HEK293 (cell line): ENCODE data around the gene PGS1.

Experiments
- CTCF ChIA-PET: fragments of 350-600 bp; formaldehyde crosslinking; extraction: SDS; loops from one replicate; lab custom pipeline; 2021; ENCODE audit warnings: antibody characterized with exemption; lab: Yijun Ruan, JAX
- POLR2A ChIA-PET: fragments of 300-600 bp; formaldehyde crosslinking; extraction: SDS; loops from one replicate; lab custom pipeline; 2020; ENCODE audit warnings: antibody characterized with exemption, inconsistent platforms; lab: Yijun Ruan, JAX
- H3K27ac ChIP-seq: fragments of 200-500 bp; sonication (Bioruptor generic); 2 replicates; pipeline ENCODE4 v1.5.1; 2014; ENCODE audit warnings: low read depth, low read length, control low read depth, inconsistent platforms; ENCODE audit errors: extremely low read depth
- H3K36me3 ChIP-seq, 2 experiments: fragments of 200-500 bp in 1 of 2; sonication (Bioruptor generic) in 1 of 2; 1 replicate in 1 of 2; 2 replicates in 1 of 2; pipeline ENCODE4 v1.5.1; 2014 to 2017; ENCODE audit warnings: inconsistent platforms in 2 of 2, low read length in 2 of 2; ENCODE audit not compliant: control insufficient read depth in 2 of 2, insufficient read depth in 1 of 2
- H3K4me1 ChIP-seq: fragments of 200-500 bp; sonication (Bioruptor generic); 2 replicates; pipeline ENCODE4 v1.5.1; 2014; ENCODE audit warnings: mild to moderate bottlenecking, low read length, inconsistent platforms; ENCODE audit not compliant: control insufficient read depth, insufficient read depth
- H3K4me3 ChIP-seq: 2 replicates; pipeline ENCODE4 v1.5.1; 2011; ENCODE audit warnings: low read depth, mild to moderate bottlenecking, control low read depth, low read length, moderate library complexity
- H3K9me3 ChIP-seq: fragments of 200-500 bp; sonication (Bioruptor generic); 2 replicates; pipeline ENCODE4 v1.5.1; 2014; ENCODE audit warnings: low read depth, low read length, inconsistent platforms; ENCODE audit not compliant: control insufficient read depth, insufficient read depth
- EGR2 ChIP-seq: fragments of 450-650 bp; formaldehyde crosslinking; IDR thresholded peaks from 2 replicates; pipeline ENCODE4 v1.5.1; 2016; ENCODE audit warnings: low read depth, missing biosample characterization, missing genetic modification characterization
- GLIS1 ChIP-seq: fragments of 450-650 bp; formaldehyde crosslinking; IDR thresholded peaks from 2 replicates; pipeline ENCODE4 v1.5.1; 2016; ENCODE audit warnings: missing biosample characterization, missing genetic modification characterization
- GLIS2 ChIP-seq: fragments of 450-650 bp; formaldehyde crosslinking; IDR thresholded peaks from 2 replicates; pipeline ENCODE4 v1.5.1; 2016; ENCODE audit warnings: missing biosample characterization, missing genetic modification characterization
- IKZF3 ChIP-seq: fragments of 450-650 bp; IDR thresholded peaks from 2 replicates; pipeline ENCODE4 v1.5.0; 2018; ENCODE audit warnings: missing biosample characterization, mild to moderate bottlenecking, missing genetic modification characterization, moderate library complexity
- PRDM1 ChIP-seq: fragments of 450-650 bp; formaldehyde crosslinking; IDR thresholded peaks from 2 replicates; pipeline ENCODE4; 2016; ENCODE audit warnings: missing biosample characterization, missing genetic modification characterization
- SP2 ChIP-seq: fragments of 450-650 bp; formaldehyde crosslinking; IDR thresholded peaks from 2 replicates; pipeline ENCODE4 v1.5.1; 2016; ENCODE audit warnings: missing biosample characterization, missing genetic modification characterization
- SP3 ChIP-seq: fragments of 450-650 bp; formaldehyde crosslinking; IDR thresholded peaks from 2 replicates; pipeline ENCODE4 v1.5.1; 2016; ENCODE audit warnings: missing biosample characterization, missing genetic modification characterization
- ZBTB1 ChIP-seq: fragments of 450-650 bp; formaldehyde crosslinking; IDR thresholded peaks from 2 replicates; pipeline ENCODE4 v1.5.1; 2016; ENCODE audit warnings: missing biosample characterization, missing genetic modification characterization
- ZBTB8A ChIP-seq: fragments of 450-650 bp; formaldehyde crosslinking; IDR thresholded peaks from 2 replicates; pipeline ENCODE4 v1.5.1; 2016; ENCODE audit warnings: missing biosample characterization, missing genetic modification characterization
- ZNF121 ChIP-seq: fragments of 450-650 bp; formaldehyde crosslinking; IDR thresholded peaks from 2 replicates; pipeline ENCODE4 v1.5.1; 2016; ENCODE audit warnings: missing biosample characterization, missing genetic modification characterization
- ZNF335 ChIP-seq: fragments of 450-650 bp; formaldehyde crosslinking; conservative IDR thresholded peaks from 2 replicates; pipeline ENCODE4 v1.5.1; 2016; ENCODE audit warnings: missing biosample characterization, missing genetic modification characterization
- ZNF341 ChIP-seq: fragments of 450-650 bp; formaldehyde crosslinking; IDR thresholded peaks from 2 replicates; pipeline ENCODE4; 2016; ENCODE audit warnings: low read depth, missing biosample characterization, missing genetic modification characterization
- ZNF544 ChIP-seq: fragments of 450-650 bp; formaldehyde crosslinking; IDR thresholded peaks from 2 replicates; pipeline ENCODE4 v1.5.0; 2017; ENCODE audit warnings: missing biosample characterization, missing genetic modification characterization
- ZNF610 ChIP-seq: fragments of 450-650 bp; formaldehyde crosslinking; IDR thresholded peaks from 2 replicates; pipeline ENCODE4 v1.5.1; 2016; ENCODE audit warnings: missing biosample characterization, missing genetic modification characterization, borderline replicate concordance
- TF ChIP-seq, protein P1 (sequence below): fragments of 450-650 bp; formaldehyde crosslinking; optimal IDR thresholded peaks from 2 replicates; pipeline ENCODE3; 2016; ENCODE audit warnings: missing biosample characterization, mild to moderate bottlenecking, missing genetic modification characterization
- TF ChIP-seq, protein P2 (sequence below): fragments of 450-650 bp; IDR thresholded peaks from 2 replicates; pipeline ENCODE4 v1.5.1; 2018; ENCODE audit warnings: missing biosample characterization, missing genetic modification characterization
- TF ChIP-seq, protein P3 (sequence below): fragments of 450-650 bp; formaldehyde crosslinking; conservative IDR thresholded peaks from 2 replicates; pipeline ENCODE4 v1.5.1; 2016; ENCODE audit warnings: low read depth, missing biosample characterization, missing genetic modification characterization
- TF ChIP-seq, protein P4 (sequence below): fragments of 450-650 bp; formaldehyde crosslinking; IDR thresholded peaks from 2 replicates; pipeline ENCODE4 v1.5.1; 2016; ENCODE audit warnings: missing biosample characterization, missing genetic modification characterization

PGS1 gene

DNA sequence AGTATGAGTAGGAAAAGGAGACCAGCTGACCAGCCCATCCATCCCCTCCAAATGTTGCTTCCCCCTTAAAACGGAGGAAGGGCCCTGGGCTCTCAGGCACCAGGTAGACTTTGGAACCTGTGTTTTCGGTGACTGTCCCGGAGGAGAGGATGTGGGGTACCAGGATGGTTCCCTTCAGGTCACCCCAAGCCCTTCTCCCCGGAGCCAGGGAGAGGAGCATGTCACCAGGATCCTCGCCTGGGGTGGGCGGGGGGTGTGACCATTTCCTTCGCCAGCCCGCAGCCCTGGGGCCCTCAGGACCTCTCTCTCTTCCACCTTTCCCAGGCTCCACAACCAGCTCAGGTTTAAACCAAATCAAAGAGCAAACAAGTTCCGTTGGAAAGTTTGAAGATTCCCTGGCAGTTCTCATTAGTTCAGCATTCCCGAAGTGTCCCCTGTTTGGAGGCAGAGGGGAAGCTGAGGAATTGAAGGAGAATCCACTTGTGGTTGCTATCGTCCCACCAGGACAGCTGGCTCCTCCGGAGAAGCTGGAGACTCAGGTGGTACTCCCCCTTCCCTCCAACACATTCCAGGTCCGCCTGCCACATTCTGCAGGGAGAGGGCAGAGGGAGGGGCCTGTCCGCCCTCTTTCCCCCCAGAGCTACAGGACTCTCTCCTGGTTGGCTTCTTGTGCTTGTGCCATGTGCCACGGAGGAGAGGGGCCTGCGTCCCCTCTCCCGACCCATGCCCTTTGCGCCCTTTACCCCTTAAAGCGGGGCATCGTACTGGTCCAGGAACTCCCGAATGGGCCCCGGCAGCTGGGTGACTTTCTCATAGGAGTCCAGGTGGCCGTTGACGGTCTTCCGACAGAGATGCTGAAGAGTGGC is 20.5 kb upstream of the PGS1 start (continued):
- TF ChIP-seq, protein P1, sequence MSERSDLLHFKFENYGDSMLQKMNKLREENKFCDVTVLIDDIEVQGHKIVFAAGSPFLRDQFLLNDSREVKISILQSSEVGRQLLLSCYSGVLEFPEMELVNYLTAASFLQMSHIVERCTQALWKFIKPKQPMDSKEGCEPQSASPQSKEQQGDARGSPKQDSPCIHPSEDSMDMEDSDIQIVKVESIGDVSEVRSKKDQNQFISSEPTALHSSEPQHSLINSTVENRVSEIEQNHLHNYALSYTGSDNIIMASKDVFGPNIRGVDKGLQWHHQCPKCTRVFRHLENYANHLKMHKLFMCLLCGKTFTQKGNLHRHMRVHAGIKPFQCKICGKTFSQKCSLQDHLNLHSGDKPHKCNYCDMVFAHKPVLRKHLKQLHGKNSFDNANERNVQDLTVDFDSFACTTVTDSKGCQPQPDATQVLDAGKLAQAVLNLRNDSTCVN (tag by site-specific recombination): no peak
- TF ChIP-seq EGR2 (peak; percentile 44; the same call in 1 of the 2 replicates), ZNF121 (no peak), ZNF610 (tag by site-specific recombination) (no peak), ZBTB1 (tag by site-specific recombination) (no peak)
- TF ChIP-seq, all 188 proteins: peak for 7

DNA sequence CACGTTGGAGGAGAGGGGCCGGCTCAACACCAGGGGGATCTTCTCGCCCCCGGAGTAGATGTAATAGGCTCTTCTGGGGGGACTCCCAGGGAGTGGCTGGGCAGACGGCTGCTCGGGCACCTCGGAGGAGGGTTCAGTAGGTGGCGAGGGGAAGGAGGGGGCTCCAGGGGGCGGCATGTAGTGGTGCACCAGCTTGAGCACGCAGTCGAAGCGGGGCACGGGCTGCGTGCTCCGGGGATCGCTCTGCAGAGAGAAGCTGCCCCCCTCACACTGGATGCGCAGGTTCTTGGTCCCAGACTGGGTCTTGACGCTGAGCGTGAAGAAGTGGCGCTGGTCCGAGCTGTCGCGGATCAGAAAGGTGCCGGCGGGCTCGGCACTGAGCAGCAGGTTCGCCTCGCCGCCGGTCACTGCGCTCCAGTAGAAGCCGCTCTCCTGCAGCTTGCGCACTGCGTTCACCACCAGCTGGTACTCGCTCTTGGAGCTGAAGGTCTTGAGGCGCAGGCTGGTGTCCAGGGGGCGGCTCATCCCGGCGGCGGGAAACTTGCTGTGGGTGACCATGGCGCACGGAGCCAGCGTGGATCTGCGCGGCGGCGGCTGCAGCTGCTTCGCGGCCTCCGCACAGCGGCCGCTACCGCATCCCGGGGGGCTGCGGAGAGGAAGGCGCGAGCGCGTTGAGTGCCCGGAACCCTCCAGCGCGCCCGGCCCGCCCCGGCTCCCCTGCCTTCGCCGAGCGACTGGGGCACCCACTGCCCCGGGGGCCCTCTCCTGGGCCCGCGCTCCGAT is 19.7 kb upstream of the PGS1 start:
- CTCF ChIA-PET: interaction anchor here (9.1 kb wide), 1 partner anchor 62 kb away, joined by 137 read pairs; no protein-coding TSS in a partner anchor
- Histone ChIP-seq H3K36me3 (peaks cover 0 to 18% of the 10 kb centered on the region in 2 experiments; a peak in 1 of 3 replicates), H3K27ac (no peak overlapping the region; the same call in 1 of the 2 replicates), H3K9me3 (no peaks in the 10 kb centered on the region), H3K4me3 (peak overlapping the region; percentile 76), H3K4me1 (peaks cover 7% of the 10 kb centered on the region)
- POLR2A ChIA-PET: interaction anchor here (0.5 to 1.3 kb wide), 3 partner anchors 18 to 321 kb away, joined by 3 read pairs; no protein-coding TSS in a partner anchor
- peak; percentile 46; the same call in 1 of the 2 replicates for TF ChIP-seq GLIS2
- TF ChIP-seq, protein P2, sequence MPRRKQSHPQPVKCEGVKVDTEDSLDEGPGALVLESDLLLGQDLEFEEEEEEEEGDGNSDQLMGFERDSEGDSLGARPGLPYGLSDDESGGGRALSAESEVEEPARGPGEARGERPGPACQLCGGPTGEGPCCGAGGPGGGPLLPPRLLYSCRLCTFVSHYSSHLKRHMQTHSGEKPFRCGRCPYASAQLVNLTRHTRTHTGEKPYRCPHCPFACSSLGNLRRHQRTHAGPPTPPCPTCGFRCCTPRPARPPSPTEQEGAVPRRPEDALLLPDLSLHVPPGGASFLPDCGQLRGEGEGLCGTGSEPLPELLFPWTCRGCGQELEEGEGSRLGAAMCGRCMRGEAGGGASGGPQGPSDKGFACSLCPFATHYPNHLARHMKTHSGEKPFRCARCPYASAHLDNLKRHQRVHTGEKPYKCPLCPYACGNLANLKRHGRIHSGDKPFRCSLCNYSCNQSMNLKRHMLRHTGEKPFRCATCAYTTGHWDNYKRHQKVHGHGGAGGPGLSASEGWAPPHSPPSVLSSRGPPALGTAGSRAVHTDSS (tag by site-specific recombination): no peak
- TF ChIP-seq GLIS1: peak; percentile 29; the same call in 1 of the 2 replicates
- TF ChIP-seq, protein P3, sequence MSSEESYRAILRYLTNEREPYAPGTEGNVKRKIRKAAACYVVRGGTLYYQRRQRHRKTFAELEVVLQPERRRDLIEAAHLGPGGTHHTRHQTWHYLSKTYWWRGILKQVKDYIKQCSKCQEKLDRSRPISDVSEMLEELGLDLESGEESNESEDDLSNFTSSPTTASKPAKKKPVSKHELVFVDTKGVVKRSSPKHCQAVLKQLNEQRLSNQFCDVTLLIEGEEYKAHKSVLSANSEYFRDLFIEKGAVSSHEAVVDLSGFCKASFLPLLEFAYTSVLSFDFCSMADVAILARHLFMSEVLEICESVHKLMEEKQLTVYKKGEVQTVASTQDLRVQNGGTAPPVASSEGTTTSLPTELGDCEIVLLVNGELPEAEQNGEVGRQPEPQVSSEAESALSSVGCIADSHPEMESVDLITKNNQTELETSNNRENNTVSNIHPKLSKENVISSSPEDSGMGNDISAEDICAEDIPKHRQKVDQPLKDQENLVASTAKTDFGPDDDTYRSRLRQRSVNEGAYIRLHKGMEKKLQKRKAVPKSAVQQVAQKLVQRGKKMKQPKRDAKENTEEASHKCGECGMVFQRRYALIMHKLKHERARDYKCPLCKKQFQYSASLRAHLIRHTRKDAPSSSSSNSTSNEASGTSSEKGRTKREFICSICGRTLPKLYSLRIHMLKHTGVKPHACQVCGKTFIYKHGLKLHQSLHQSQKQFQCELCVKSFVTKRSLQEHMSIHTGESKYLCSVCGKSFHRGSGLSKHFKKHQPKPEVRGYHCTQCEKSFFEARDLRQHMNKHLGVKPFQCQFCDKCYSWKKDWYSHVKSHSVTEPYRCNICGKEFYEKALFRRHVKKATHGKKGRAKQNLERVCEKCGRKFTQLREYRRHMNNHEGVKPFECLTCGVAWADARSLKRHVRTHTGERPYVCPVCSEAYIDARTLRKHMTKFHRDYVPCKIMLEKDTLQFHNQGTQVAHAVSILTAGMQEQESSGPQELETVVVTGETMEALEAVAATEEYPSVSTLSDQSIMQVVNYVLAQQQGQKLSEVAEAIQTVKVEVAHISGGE (tag by site-specific recombination): no peak
- TF ChIP-seq, all 188 proteins: peak for 2

DNA sequence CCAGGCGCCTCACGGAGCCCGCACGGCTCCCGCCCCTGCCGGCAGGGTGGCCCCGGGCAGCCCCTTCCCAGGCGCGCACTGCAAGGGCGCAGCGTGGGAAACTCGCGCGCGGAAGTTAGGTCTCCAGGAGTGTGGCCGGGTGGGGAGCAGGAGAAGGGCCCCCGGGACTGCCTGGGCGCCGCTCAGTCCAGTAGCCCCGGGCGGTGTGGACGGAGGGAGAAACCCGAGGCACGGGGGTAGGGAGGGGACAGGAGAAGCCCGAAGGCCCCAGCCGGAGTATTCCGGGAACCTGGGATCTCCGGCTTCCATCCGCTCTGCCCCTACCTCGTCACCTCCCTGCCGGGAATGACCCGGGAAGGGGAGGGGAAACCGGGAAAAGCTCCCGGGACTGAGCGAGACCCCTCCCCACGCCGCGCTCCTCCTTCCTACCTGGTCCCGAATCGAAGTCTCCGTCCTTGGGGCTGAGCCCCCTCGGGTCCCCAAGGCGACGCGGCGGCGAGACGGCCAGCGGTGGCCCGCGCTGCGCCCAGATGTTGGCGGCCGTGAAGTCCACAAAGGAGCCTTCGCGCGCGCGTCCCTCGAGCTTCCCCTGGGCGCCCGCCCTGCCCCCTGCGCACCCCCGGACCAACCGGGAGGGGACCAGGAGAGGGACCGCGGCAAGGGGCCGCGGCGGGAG is 19.0 kb upstream of the PGS1 start:
- peak overlapping the region; percentile 61; the same call in 1 of the 2 replicates for H3K27ac ChIP-seq
- H3K4me3 ChIP-seq: peak overlapping the region; percentile 76
- H3K4me1 ChIP-seq: peaks cover 7% of the 10 kb centered on the region
- ChIA-PET POLR2A (interaction anchor here (0.5 to 1.7 kb wide), 7 partner anchors 15 to 320 kb away, joined by 3 to 12 read pairs (median 5); no protein-coding TSS in a partner anchor), CTCF (interaction anchor here (0.7 to 9.1 kb wide), 8 partner anchors 13 to 348 kb away, joined by 3 to 137 read pairs (median 5); no protein-coding TSS in a partner anchor)
- H3K9me3 ChIP-seq: no peaks in the 10 kb centered on the region
- H3K36me3 ChIP-seq: peaks cover 0 to 18% of the 10 kb centered on the region in 2 experiments; a peak in 1 of 3 replicates
- peak; percentile 78 for TF ChIP-seq ZNF341
- TF ChIP-seq IKZF3 (tag by site-specific recombination): peak; percentile 64
- TF ChIP-seq, protein P4, sequence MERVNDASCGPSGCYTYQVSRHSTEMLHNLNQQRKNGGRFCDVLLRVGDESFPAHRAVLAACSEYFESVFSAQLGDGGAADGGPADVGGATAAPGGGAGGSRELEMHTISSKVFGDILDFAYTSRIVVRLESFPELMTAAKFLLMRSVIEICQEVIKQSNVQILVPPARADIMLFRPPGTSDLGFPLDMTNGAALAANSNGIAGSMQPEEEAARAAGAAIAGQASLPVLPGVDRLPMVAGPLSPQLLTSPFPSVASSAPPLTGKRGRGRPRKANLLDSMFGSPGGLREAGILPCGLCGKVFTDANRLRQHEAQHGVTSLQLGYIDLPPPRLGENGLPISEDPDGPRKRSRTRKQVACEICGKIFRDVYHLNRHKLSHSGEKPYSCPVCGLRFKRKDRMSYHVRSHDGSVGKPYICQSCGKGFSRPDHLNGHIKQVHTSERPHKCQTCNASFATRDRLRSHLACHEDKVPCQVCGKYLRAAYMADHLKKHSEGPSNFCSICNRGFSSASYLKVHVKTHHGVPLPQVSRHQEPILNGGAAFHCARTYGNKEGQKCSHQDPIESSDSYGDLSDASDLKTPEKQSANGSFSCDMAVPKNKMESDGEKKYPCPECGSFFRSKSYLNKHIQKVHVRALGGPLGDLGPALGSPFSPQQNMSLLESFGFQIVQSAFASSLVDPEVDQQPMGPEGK (tag by site-specific recombination): peak; percentile 62
- peak; percentile 79 for TF ChIP-seq ZBTB8A (tag by site-specific recombination)
- TF ChIP-seq GLIS1: 0 out of 2 replicates have a peak, but pooled peaks have one; percentile 23
- TF ChIP-seq SP3 (tag by site-specific recombination): 0 out of 2 replicates have a peak, but pooled peaks have one; percentile 6
- TF ChIP-seq, protein P1 (tag by site-specific recombination): peak; percentile 44
- no peak for TF ChIP-seq ZNF544 (tag by site-specific recombination)
- TF ChIP-seq PRDM1 (tag by site-specific recombination): no peak
- no peak; the same call in 1 of the 2 replicates for TF ChIP-seq ZNF335 (tag by site-specific recombination)
- peak; percentile 3 for TF ChIP-seq SP2
